Stimulated activated CD4-positive, alpha-beta T cell treated with anti-CD3 and anti-CD28 coated beads, Interleukin-12 subunit alpha, Interleukin-12 subunit beta, amount 100 ng/mL, for 4 hours (primary cell): ENCODE data around the gene C11orf54.
"Not testable (repeated sequence)": the region's sequence is repeated elsewhere in the genome, so short reads cannot be mapped to it uniquely, and the experiment has no call there.

Experiments
- DNase-seq: peaks from one replicate; pipeline ENCODE4 v3.0.0-alpha.2; 2020

The C11orf54 gene

DNA sequence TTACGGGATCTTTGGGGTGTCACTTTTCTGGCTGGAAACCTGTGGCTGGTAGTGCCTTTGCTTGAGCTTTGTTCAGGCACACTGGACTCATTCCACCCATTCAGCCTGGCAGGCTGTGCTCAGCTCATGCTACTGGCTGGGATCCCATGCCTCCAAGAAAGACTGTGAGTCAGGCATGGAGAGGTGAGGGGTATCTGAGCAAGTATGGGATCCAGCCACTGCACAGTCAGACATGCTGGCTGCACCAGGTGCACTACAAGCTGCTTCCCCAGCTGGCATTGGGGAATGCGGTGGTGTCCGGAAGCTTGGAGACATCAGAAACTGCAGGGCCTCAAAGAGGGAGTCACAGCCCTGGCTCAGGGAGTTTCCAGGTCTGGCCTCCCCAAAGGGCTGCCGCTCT is 30.7 kb downstream of the C11orf54 start:
- DNase-seq: no peak

DNA sequence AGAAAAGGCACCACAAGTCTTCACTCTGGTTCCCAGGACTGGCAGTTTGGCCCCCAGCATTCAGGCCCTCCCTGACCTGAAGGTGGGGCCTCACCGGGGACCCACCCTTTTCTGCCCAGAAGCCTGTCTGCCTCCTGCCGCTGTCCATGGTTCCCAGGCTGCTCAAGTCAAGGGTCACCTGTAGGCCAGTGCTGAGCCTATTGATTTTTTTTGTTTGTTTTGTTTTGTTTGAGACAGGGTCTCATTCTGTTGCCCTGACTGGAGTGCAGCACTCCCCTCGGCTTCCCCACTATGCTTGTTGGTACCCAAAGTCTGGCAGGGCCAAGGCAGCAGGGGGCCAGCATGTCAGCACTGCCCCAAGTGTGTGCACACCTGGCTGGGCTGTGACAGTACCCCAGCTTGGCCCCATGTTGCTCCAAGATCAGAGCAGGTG is 31.6 kb downstream of the C11orf54 start:
- DNase-seq: no peak

DNA sequence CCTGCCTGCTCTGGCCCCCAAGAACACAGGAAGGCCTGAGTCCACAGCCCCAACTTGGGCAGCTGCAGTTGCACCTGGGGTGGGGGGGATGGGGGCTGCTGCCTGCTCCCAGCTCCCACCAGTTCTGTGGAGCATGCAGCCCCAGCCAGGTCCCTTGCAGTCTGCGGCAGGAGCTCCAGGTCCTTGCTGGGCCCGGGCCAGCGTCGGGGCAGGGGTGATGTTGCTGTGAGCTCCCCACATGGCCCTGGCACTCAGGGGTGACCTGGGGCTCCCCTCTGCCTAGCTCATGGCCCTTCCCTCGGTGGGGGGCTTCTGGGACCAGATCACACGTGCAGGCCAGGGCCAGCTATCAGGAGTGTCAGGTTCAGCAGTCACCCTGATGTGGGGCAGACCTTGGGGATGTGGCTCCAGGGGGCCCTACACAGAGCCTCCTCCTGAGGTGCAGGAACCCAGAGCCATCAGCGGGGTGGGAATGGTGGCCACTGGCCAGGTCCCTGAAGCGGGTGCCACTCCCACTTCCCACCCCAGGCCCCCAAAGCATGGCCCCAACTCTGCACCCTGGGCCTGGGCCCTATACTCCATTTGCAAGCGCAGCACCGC is 32.2 kb downstream of the C11orf54 start:
- no peak for DNase-seq

DNA sequence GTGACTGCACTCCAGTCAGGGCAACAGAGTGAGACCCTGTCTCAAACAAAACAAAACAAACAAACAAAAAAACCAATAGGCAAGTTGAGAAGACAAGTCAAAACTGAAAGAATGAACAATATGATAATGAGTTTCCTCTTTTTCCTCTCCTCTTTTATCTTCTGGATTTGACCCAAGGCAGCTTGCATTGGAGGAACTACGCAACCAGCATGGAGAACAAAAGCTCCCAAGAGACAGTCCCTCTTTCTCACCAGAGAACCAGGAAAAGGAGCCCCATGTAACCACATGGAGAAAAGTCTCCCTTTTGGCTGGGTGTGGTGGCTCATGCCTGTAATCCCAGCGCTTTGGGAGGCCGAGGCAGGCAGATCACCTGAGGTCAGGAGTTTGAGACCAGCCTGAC is 33.1 kb downstream of the C11orf54 start:
- DNase-seq: not testable (repeated sequence)

DNA sequence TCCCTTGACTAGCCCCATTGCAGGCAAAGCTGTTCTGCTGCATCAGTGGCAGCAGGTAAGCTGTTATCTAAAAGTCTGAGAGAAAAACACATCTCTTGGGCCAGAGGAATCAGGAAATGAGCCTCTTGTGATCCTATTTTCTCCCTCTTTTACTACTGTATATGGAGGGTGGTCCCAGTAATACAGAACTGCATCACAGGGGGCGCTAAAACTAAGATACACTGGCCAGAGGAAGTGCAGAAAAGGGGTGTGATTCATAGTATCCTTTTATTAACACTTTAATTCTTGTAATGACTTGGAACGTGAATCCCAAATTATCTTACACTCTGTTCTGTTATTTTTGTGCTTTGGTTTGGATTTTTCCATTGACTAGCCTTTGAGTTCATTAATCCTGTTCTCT is 33.8 kb downstream of the C11orf54 start:
- DNase-seq: no peak

DNA sequence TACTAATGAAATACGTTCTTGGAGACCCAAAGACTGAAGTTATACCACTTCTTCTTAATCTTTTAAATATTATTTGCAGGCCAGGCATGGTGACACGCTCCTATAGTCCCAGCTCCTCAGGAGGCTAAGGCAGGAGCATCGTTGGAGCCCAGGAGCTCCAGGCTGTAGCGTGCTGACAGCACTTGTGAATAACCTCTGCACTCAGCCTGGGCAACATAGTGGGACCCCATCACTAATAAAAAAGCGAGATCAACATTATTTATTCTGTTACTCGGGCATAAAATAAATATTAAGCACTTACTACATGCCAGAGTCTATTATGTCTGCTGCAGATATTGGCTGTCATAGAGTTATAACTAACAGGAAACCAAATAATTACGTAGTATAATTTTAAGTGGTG is 41.9 kb downstream of the C11orf54 start:
- DNase-seq: no peak

DNA sequence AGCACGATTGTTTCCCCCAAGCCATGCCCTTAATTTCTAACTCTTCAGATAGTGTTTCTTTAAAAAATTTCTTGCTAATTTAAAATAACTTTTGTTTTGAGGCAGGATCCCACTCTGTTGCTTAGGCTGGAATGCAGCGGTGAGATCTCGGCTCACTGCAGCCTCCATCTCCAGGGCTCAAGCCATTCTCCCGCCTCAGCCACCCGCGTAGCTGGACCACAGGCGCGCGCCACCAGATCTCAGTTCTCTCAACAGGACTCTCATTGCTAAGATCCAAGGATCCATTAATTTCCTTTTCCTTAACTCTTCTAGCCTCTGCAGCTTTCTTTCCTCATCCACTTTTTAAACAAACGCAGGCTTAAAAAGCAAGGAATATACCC is 42.3 kb downstream of the C11orf54 start:
- DNase-seq: no peak

DNA sequence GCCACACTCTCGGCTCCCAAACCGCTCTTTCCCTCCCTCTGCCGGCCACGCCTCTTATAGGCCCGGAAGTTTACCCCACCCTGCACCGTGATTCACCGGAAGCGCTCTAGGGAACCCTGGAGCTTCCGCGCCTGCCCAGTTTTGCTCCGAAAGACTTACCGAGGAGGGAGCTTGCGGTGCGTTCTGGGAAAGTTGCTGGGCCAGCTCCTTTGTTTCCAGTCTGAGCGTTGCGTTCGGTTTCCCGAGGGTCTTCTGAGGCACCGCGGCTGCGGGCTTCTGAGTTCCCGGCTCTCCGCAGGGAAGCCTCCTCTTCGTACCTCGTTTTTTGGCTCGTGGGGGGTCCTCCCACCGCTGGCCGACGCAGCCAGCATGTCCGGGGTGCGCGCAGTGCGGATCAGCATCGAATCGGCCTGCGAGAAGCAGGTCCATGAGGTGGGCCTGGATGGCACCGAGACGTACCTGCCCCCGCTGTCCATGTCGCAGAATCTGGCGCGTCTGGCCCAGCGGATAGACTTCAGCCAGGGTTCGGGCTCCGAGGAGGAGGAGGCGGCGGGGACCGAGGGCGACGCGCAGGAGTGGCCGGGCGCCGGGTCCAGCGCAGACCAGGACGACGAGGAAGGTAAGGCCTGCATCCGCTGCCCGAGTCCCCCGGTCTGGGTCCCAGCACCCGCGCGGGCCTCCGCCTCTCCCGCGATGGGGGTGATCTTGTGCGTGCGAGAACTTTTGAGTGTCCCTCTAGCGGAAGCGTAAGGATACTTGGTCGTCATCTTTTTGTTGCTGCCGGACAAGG is 42.9 kb downstream of the C11orf54 start, which contains the start of gene MED17:
Gene MED17, plus strand, starts transcription at position 138 of the 790 bp plus-strand sequence. Its CDS starts 232 bp downstream, at position 370.
- peak; percentile 85 for DNase-seq

DNA sequence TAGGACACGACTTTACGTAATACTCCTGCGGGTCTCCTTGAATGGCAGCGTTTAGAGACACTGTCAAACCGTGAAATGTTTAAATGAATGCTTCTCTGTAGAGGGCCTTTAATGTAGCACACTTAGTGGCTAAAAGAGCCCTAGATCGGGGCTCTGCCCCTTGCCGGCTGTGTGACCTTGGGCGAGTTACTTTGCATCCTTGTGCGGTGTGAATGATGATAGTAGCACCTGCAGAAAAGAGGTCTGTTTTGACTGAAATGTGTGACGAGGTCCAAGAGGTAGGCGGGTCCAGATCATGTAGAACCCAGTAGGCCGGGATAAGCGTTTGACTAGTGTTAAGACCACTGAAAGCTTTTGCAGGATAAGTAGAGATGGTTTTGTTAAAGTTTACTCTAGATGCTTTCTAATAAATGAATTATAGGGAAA is 43.5 kb downstream of the C11orf54 start:
- no peak for DNase-seq

DNA sequence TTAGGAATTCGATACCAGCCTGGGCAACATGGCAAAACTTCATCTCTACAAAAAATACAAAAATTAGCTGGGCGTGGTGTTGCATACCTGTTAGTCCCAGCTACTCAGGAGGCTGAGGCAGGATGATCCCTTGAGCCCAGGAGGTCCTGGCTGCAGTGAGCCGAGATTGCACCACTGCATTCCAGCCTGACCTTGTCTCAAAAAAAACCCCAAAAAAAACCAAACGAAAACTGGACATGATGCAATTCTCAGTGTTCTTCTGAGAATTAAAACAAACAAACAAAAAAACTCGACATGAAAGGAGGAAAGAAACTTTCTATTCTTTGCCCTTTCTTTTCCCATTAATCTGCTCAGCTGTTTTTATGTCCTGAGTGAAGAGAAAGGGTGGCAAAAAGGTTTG is 50.0 kb downstream of the C11orf54 start:
- DNase-seq: no peak

DNA sequence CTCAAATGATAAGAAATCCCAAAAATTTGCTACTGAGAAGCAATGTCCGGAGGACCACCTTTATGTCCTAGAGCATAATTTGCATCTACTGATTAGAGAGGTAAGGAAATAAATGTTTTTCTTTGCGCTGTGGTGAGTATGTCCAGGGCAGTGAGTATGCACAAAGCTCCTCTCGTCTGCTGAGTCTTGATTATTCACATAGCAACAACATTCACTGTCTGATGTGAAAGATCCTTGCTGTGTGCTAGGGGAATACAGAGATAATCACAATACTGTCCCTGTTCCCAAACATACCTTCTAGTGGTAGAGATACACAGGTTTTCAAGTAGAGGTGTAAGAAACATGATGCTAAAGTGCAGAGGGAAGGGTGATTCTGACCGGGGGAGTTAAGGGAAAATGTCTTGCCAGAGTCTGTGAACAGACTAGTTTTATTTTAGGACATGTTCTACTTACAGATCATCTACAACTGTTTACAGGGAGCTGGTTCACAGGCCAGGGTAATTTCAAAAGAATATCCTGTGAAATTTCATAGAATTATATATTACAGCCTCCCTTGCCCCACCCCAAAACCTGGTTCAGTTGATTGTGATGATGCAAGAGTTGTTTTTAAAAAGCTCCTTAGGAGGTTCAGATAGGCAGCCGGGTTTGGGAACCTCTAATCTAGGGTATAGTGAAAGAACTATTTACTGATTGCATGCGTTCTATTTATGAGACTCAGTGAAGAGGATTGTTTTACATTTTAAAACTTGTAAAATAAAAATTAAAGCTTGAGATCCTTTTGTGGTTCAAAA is 55.2 kb downstream of the C11orf54 start:
- no peak for DNase-seq

DNA sequence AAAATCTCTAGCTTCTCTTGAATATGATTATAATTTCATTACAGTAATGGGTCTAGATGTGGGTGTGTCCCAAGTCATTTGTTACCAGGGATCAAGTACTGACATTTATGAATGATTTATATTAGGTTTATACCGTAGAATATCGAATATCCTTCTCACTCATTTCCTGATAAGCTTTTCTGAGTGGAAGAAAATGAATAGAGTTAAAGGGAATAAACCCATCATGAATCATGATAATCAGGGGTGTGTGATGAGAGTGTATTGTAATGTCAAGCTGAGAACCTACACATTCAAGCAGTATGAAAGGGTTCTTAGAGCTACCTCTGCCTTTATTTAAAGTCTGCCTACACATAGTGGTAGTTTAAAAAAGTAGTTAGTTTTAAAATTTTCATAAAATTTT is 59.9 kb downstream of the C11orf54 start:
- no peak for DNase-seq

DNA sequence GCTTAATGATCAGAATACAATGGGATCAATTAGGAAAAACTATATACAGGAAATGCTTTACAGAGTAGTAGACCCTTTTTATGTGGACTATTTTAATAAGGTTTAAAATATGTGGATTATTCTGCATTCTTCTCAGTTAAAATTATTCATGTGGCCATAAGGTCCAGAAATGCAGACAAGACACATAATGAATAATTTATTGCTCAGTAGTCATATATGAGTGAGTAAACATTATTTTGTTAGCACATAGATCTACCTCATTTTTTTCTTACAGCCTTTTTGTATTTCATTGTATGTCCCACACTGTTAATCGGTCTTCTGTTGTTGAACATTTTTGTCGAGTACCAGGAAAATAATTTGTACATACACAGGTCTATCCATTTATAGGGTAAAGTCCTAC is 63.4 kb downstream of the C11orf54 start:
- no peak for DNase-seq

DNA sequence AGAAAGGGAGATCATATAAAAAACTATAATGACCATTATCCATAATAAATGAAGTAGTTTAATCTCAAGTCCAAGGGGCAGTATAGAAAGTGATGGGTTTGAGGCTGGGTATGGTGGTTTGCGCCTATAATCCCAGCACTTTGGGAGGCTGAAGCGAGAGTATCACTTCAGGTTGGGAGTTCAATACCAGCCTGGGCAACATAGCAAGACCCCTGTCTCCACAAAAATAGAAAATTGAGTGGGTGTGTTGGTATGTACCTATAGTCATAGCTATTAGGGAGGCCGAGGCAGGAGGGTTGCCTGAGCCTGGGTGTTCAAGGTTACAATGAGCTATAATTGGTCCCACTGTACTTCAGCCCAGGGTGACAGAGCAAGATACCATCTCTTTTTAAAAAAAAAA is 66.5 kb downstream of the C11orf54 start:
- no peak for DNase-seq

DNA sequence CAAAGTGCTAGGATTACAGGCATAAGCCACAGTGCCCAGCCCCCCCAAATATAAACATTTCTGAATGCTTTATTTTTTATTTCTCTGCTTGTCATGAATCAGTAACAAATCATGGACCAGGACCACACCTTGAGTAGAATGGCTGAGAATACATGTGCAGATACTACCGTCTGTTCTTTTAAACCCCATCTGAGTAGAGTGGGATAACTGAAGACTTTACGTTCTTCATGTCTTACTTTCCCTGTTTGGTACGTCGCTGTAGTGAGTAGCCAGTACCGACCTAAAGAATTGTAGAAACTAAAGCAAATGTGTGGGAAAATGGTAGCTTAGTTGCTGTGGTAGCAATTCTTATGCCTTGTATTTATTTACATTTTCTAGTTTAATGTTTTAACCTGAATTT is 72.5 kb downstream of the C11orf54 start:
- no peak for DNase-seq
